Posterior vena cava (tissue), 2 donors: ENCODE results near the gene BCAR1. TPM values are rescaled to one million over a fixed set of nuclear protein-coding genes. Genes with fewer than 3 reads are reported as not detected.
"Not testable (repeated sequence)": the region's sequence is repeated elsewhere in the genome, so short reads cannot be mapped to it uniquely, and the experiment has no call there.

ENCODE experiments used
- DNase-seq: peaks from one replicate; pipeline ENCODE4 v3.0.0-alpha.2; 2020; ENCODE audit warnings: low spot score
- intact Hi-C, 2 donors: fragments of 100-400 bp; cut with DNase I; formaldehyde crosslinking; loops; one replicate each; pipeline versions ENCODE4 v1.14.1 to v1.14.2; 2022 to 2023
- total RNA-seq, 2 donors: library from RNA; stranded (reverse); fragmentation: NEBNext Ultra II Directional; extraction: Animal tissue kit (Norgen Biotek cat#: 25700); gene quantifications; one replicate each; pipeline ENCODE4 v1.2.1, GENCODE V29; 2021
- donor health status: DM: yes; HTN: yes; CAD: no.
- donor health status: DM: yes; HTN: yes; CAD: no.

Gene BCAR1
- total RNA-seq, 2 donors from 2014 or later, result 48.7 to 104 TPM

DNA sequence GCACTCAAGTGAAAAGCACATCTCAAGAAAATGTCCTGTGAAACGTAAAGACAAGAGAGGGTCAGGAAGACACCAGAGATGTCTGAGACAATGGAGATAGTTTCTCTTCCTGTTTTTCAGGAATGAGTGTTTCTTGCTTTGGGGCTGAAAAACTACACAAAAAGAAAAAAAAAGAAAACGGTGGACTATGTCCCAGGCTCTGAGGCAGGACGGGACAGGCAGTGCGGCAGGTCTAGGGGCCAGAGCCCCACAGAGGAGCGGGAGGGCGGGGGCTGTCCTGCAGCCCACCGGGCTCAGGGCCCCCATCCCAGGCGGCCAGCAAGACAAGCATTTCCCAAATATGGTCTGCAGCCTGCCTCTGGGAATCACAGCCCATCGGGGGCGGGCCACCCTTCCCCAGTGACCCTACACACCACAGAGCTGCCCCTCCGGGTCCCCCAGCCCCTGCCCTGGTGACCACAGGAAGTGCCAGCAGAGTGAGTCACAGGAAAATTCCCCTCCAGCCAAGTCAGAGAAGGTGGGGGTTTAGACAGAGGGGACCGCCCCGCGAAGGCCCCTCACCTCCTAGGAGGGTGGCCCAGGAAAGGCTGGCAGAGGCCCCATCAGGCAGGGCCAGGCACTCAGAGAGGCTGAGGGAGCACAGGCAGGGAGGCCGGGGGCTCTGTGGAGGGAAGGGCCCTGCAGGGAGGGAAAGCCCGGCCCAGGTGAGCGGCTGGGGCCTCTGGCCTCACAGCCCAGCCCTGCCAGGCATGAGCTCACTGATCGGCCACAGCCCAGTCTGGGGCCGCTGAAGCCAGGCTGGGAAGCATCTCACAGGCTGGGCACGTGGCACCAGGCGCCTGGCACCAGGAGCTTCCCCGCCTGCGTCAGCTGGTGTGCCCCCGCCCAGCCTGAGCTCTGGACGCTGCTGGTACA, 6.3 kb downstream of the BCAR1 start:
- peak; percentile 93 for DNase-seq
- intact Hi-C loops, result no loop called here

DNA sequence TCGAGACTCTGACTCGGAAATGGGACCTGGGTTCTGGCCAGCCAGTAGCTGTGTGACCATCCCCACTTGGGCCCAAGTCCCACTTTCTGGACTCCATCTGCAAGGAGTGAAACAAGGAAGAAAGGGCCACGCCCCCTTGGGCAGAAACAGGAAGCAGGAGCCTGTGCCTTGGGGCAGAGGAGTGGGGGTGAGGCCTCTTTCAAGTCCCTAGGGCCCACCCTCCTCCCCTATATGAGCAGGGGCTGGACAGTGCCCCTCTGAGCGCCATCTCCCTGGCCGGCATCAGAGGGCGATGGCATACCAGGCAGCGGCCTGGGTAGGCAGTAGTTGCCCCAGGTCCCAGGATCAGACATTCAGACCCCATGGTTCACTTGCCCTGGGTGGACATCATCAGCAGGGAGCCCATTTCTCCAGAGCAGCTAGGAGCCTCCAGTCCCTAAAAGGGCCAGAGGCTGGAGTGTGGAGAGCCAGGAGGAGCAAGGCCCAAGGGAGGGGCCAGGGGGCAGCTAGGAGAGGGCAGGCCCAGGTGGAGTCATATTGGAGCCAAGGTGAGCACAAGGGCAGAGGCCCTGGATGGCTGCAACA, 7.1 kb downstream of the BCAR1 start:
- no peak for DNase-seq
- intact Hi-C loops, result no loop called here

DNA sequence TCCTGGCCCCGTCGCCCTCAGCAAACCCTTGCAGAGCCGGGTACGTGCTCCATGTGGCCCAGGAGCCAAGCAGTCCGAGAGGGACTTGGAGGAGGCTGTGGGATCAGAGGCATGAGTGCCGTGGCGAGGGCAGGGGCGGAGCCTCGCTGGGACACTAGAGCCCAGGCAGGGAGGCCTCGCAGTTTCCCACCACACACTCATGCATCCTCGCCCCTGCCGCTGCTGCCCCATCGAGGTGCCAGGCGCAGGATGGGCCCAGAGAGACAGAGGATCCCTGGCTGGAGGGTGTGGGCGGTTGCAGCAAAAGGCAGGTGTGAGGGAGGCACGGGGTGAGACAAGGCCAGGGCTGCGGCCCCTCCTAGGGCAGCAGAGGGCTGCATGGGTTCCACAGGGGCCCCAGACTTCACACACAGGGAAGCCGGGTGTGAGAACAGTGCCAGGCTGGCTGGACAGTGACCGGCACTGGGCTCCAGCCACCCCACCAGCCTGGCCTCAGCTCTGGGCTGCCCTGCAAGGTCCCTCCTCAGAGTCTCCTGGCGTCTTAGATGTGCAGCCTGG, 7.7 kb downstream of the BCAR1 start:
- intact Hi-C loops, result no loop called here
- DNase-seq, result no peak

DNA sequence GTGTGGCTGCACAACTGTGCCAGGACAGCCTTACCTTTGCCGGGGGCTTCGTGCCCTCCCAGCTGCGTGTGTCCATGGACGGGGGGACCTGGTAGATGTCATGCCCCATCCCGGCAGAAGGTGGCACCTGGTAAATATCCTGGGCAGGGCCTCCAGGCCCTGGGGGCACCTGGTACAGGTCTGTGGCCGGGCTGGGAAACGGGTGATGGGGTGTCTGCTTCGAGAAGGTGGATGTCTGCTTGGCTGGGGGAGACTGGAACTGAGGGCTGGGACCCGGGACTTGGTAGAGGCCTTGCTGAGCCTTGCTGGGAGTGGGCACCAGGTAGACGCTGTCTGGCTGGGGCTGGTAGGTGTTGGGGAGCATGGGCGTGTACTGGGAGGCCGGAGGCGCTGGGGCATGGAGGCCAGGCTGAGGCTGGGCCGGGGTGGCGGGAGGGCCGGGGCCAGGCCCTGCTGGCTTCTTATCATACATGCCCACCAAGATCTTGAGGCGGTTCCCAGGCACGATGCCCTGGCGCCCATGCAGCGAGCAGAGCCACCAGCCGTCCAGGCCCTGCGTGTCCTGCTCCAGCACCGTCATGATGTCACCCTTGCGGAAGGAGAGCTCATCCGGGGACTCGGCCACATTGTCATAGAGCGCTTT, 8.9 kb downstream of the BCAR1 start:
- intact Hi-C loops, DNase-seq: not testable (repeated sequence)

DNA sequence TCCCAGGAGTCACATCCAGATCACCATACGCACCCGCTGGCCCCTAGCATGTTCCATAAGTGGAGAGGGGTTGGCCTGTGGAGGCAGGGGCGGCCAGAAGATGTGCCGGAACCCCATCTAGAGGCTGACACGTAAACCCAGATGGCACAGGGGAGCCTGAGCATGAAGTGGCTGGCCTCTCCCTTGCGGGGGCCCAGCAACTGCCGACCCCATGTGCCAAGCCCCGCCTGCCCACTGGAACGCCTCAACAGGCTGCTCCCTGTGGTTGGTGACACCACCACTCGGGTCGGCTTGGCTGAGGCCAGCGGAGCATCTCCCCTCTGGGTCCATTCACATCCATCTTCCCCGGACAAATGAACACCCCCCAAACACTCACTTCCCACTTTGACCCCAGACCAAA, 9.5 kb downstream of the BCAR1 start:
- no peak for DNase-seq

DNA sequence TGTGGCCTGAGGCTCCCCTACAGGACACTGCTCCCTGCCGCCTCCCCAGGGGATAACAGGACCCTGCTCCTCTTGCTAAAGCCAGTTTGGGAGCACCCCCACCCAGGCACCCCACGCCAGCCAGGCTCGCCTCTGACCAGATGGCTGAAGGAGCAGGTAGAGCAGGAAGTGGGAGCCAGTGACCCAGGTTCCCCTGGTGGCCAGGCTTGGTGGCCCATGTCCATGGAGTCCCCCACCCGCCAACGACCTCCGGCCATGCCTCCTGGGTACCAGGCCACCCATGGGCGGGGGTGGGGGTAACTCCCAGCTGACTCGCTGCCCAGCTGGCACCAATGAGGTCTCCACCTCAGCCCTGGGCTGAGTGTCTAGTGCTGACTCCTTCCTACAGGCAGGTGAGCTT, 10.0 kb downstream of the BCAR1 start:
- intact Hi-C loops, result no loop called here
- no peak for DNase-seq

More for the DNA sequence above, 9.5 kb downstream of the BCAR1 start:
- intact Hi-C loops, result no loop called here

DNA sequence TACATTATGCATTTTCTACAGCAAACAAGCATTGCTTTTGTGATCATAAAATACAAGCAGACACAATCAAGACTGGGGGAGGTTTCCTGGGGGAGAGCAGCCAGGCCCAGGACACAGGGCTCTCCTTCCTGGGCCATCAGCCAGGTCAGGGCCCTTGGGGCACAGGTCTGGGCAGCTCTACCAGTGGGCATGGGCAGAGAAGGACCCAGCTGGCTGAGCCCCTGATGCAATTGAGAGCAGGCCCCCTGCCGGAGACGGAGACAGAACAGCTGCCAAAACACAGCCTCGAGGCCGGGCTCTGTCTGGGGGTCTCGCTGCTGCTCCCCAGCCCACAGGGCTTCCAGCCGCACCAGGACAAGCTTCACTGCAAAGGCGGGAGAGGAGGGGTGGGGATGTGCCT, 10.8 kb downstream of the BCAR1 start:
- DNase-seq, intact Hi-C loops: not testable (repeated sequence)

DNA sequence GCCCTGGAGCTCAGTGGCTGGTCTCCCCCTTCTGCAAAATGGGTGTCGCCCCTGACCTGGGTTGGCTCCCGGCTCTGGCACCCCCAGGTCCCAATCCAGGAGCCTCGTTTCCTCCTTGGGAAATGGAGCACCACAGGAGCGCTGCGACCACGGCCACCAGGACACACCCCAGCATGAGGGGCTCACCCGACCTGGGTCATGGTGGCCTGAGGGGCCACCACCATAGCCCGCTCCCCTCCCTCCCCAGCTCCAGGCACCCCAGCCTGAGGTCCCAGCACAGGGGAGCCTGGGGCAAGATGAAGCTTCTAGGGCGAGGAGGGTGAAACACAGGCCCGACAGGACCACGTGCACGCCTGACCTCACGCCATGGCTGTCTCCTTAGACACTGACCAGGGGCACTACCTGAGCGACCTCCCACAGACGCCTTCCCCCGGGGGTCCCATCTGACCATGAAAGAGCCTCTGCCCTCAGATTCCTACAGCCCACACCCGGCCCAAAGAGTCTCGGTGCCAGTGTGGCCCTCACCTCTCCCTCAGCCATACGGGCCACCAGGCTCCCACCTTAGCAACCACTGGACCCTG, 11.8 kb downstream of the BCAR1 start:
- DNase-seq, result no peak
- intact Hi-C loops, result loop anchor here in 1 of 2 donors (5.0 kb wide), 1 partner anchor 148 kb away; no protein-coding TSS in a partner anchor

DNA sequence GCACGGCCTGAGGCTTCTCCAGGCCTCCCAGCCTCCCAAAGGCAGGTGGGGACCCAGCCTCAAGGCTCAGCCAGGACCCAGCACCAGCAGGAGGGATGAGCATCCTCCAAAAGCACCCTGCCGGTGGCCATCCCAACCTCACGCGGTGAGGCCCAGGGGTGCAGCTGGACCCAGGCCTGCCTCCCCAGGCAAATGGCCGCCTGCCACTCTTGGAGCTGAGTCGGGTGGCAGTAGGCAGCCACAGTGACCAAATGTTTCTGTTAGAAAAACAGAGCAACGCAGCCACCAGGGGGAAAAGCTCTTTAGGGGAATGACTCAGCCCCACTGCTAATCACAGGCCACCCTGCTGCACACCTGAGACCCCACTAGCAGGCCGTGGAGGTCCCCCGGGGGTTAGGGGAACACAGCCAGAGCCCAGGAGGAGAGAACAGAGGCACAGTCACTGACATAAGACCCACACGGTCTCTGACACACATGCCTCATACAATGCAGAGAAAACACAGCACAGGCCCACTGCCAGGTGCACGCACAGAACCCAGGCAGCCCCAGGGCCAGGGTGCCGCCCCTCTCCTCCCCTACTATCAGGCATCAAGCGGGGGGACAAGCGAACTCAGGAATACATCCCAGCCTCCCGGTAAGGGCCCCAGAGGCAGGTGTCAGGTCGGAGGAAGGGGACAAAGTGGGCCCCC, 12.4 kb downstream of the BCAR1 start:
- intact Hi-C loops, result loop anchor here in 1 of 2 donors (5.0 kb wide), 1 partner anchor 148 kb away; no protein-coding TSS in a partner anchor

DNA sequence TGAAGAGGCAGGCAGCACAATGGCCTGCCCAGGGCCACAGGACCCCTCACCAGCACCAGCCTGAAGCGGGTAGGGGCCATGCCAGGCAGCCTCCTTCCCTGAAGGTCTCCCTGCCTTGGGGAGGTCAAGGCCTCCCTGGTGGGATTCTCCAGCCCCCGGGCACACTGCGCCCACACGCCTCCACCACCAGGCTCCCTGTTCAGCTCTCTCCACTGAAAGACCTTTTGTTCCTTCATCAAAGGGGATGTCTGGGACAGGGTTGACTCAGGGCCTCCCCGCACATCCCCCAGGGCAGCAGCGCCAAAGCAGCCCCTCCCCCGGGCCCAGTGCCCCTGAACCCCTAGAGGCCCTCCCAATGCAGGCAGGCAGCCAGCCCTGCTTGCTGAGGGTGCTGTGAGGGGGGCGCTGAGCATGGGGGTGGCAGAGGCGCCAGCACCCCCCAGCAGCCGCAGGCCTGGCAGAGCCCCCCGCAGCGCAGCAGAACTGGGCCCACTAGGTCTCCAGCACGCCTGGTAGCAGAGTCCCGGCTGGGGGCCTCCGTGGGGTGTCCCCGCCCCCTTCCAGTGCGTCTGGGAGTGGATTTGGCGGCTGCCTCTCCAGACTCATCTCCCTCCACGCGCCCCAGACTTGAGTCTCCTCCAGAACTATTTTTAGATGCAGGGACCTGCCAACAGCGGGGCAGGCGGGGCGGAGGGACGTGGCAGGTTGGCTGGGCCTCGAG, 13.1 kb downstream of the BCAR1 start:
- intact Hi-C loops, result loop anchor here in 1 of 2 donors (5.0 kb wide), 1 partner anchor 149 kb away; no protein-coding TSS in a partner anchor
- peak; percentile 91 for DNase-seq

More for the DNA sequence above, 12.4 kb downstream of the BCAR1 start:
- no peak for DNase-seq

DNA sequence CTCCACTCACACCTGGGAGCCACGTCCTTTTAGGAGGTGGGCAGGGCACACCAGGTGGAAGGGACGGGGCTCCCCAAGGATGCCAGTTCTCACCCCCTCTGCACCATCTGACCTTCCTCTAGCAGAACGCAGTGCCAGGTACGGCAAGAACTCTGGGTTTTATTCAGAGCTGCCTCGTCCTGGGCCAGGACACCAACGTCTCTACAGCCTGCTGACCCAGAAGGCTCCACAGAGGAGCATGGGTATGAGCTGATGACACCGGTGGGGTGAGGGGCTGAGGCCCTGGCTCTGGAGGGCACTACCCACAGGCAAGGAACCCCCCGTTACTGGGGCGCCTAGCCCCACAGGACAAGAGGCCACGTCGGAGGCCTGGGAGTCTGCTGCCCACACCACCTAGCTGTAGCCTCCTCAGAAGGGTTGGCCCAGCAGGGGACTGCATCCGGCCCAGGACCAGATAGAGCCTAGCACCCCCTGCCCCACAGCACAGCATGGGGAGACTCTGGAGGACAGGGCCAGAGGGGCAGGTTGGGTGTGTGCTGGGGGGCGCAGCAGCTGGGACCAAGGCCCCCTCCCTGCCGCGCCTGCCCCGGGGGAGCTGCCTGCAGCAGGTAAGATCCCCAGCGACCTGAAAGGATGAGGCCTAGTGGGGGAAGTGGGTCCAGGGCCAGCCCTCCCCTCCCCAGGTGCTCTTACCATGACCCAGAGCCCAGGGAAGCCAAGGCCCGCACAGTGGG, 13.9 kb downstream of the BCAR1 start:
- DNase-seq, result no peak
- intact Hi-C loops, result loop anchor here in 1 of 2 donors (5.0 kb wide), 1 partner anchor 150 kb away; no protein-coding TSS in a partner anchor

DNA sequence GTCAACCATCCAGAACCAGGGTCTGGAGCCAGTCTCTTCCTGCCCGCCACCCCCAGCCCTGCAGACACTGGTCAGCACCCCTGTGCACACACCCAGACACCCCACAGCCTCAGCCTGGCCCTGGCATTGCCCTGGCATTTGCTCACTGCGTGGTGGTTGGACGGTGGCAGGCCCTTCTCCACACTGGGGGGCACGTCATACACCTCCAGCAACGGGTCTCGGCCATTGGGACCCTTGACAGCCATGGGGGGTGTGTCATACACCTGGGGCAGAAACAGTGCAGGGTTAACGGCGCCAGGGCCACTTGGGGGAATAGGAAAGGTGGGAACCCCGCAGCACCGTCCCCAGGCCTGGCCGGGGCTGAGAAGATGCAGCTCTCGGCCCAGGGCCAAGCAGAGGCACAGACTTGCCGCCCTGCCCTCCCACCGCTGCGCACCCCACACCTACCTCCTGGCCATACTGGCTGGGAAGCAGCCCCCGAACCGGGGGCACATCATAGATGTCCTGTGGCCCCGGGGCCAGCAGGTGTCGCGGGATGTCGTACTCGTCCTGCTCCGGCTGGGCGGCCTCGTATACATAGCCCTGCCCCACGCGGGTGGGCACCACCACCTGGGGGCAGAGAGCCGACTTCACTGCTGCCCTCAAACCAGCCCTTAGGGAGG, 14.6 kb downstream of the BCAR1 start:
- intact Hi-C loops, result loop anchor here in 1 of 2 donors (5.0 kb wide), 1 partner anchor 150 kb away; no protein-coding TSS in a partner anchor
- DNase-seq, result no peak

DNA sequence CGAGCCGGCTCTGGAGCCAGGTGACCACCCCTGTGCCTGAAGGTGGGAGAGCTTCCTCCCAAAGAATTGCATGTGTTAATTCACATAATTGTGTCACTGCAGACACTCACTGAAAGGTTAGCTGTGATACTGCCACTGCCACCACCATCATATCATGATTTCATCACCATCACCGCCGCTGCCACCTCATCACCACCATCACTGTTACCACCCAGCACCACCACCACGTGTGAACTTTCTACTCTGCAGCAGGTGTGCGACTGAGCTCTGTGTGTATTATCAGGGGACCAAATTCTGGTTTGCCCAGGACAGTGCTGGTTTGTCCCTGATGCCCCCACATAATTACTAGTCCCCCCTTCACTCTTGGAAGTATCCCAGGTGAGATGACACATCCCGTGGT, 15.2 kb downstream of the BCAR1 start:
- intact Hi-C loops, result loop anchor here in 1 of 2 donors (5.0 kb wide), 1 partner anchor 151 kb away; no protein-coding TSS in a partner anchor
- DNase-seq, result no peak

DNA sequence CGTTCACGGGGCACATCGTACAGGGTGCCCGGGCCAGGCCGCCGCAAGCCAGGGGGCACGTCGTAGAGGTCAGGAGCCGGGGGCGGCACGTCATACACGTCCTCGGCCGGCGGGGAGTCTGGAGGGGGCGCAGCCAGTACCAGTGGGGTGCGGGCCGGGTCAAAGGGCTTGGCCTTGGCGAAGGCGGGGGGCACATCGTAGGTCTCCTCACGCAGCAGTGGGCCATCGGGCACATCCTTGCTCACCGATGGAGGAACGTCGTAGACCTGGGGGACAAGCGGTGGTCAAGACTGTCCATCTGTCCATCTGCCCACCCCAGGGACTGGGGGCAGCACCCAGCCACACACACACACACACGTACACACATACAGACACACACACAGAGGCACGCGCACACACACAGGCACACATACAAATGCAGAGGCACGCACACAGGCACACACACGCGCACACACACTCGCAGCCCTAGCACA, 15.7 kb downstream of the BCAR1 start:
- intact Hi-C loops, result loop anchor here in 1 of 2 donors (5.0 kb wide), 1 partner anchor 152 kb away; no protein-coding TSS in a partner anchor

DNA sequence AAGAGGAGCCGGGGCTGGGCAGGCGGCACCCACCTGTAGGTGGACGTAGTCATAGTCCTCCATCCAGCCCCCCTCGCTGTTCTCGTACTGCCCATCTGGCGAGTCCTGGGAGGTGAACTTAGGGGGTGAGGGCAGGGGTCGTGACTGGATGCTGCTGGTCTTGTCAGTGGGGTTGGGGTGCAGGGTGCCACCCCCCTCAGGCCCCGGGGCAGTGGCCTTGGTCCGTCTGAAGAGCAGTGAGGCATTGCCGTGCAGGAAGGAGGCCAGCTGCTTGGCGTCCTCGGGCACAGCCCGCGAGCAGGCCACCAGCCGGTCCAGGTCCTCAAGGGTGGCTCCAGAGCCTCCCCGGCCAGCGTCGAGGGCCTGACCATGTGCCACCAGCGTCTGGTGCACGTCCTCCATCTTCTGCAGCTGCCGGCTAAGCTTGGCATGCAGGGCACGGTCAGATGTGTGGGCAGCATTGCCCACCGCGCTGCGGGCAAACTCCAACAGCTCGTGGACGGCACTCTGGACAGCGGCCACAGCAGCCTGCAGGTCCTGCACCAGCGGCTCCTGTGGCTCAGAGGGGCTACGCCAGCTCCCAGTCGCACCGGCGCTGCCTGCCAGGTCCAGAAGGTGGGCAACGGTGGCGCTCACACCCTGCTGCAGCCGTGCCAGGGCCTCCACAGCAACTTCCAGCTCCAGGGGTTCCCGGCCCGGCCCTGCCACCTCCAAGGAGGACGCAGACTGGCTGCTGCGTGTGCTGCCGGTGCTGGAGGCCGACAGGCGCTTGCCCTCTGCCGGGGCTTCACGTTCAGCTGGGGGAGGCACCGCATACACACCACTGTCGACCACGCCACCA, 16.3 kb downstream of the BCAR1 start:
- intact Hi-C loops, result loop anchor here (5.0 kb wide), 1 partner anchor 152 kb away; no protein-coding TSS in a partner anchor
- no peak for DNase-seq

More for the DNA sequence above, 15.7 kb downstream of the BCAR1 start:
- DNase-seq, result no peak

DNA sequence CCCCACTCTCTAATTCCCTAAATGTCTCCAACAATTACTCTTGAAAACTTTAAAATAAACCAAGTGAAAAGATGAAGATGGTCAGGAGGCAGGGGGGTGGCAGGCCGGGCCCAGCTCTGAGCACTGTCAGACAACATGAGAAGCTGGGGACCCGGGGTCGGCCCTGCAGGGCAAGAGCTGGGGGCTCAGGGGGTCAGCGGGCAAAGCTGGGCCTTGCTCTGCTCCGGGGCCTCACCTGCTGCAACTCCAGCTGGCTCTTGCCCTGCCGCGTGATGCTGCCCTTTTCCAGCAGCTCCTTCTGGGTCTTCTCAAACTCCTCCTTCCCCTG, 17.8 kb downstream of the BCAR1 start:
- no peak for DNase-seq
- intact Hi-C loops, result loop anchor here in 1 of 2 donors (5.0 kb wide), 1 partner anchor 154 kb away; no protein-coding TSS in a partner anchor
